Stimulated activated CD8-positive, alpha-beta memory T cell treated with anti-CD3 and anti-CD28 coated beads, Interleukin-12 subunit alpha, Interleukin-12 subunit beta, amount 100 ng/mL, for 1 hour (primary cell): Measurements from ENCODE around the gene THSD4.
"Not testable (repeated sequence)": the region's sequence is repeated elsewhere in the genome, so short reads cannot be mapped to it uniquely, and the experiment has no call there.

Experiments
- DNase-seq: peaks from one replicate; pipeline ENCODE4 v3.0.0-alpha.2; 2020; ENCODE audit warnings: low read depth

THSD4 gene

GRCh38 chr15:71385457-71385856 lies 270.2 kb downstream of the THSD4 start:
- no peak for DNase-seq

- DNase-seq: no peak
Measured at GRCh38 chr15:71386005-71386404, 270.7 kb downstream of the THSD4 start.

GRCh38 chr15:71386448-71387236 lies 271.4 kb downstream of the THSD4 start:
- no peak for DNase-seq

GRCh38 chr15:71387810-71388209 lies 272.5 kb downstream of the THSD4 start:
- DNase-seq: no peak

GRCh38 chr15:71390096-71390495 lies 274.8 kb downstream of the THSD4 start:
- DNase-seq: no peak

- DNase-seq: no peak
Measured at GRCh38 chr15:71391421-71392088, 276.3 kb downstream of the THSD4 start.

DNA sequence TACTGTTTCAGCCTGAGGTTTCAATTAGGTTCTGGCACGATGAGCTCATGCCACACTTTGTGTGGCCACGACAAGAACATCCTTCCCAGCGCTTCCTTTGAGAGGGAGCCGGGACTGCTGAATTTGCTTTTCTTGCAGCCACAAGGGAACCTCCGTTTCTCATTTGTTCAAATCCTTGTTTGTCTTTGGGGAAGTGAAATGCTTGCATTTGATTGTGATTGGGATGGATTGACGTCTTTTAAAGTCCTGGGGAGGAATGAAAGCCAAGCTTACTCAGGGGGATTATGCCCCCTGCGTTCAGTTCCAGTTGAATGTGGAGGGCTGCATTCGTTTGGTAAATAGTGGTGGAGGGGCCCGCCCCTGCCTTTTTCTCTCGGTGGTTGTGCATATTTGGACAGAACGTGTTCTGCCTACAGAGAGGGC lies 277.6 kb downstream of the THSD4 start:
- DNase-seq: no peak

DNA sequence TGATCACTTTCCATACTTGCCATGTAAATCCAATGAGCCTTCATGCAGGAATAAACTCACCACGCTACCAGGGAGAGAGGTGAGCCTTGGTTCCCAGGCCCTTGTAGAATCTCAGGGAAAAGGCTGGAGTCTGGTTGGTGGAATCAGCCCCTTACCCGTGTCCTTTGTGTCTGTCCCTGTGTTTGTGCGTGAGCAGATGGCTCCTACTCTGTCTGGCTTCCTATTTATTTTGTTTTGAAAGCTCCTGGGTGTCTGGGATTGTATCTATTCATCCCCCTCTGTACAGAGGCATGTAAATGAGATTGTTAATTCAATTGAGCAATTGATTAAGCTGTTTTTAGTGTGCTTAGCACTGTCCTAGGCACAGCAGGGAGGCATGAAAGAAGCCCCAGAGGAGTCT lies 278.1 kb downstream of the THSD4 start:
- DNase-seq: no peak

GRCh38 chr15:71396536-71397125 lies 281.4 kb downstream of the THSD4 start:
- no peak for DNase-seq

GRCh38 chr15:71397377-71397776 lies 282.1 kb downstream of the THSD4 start:
- no peak for DNase-seq

- no peak for DNase-seq
Measured at GRCh38 chr15:71400294-71400693, 285.0 kb downstream of the THSD4 start.

DNA sequence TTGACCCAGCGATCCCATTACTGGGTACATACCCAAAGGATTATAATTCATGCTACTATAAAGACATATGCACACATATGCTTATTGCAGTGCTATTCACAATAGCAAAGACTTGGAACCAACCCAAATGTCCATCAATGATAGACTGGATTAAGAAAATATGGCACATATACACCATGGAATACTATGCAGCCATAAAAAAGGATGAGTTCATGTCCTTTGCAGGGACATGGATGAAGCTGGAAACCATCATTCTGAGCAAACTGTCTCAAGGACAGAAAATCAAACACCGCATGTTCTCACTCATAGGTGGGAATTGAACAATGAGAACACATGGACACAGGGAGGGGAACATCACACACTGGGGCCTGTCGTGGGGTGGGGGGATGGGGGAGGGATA lies 286.5 kb downstream of the THSD4 start:
- DNase-seq: not testable (repeated sequence)

DNA sequence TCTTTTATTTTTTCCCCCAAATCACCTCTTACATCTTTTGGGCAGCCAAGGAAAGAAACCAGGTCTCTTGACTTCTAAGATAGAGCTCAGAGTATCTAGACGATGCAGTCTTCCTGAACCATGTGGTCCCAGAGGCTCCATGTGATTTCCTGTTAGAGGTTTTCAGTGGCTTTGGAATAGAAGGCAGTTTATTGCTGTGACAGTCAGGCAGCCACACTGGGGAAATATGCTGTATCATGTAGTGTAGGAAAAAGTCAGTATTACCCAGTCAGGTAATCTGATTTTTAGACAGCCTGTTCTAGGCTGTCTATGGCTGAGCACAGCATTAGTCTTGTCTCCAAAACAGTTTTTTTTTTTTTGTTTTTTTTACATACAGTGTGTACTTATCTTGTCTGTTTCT lies 294.3 kb downstream of the THSD4 start:
- no peak for DNase-seq

GRCh38 chr15:71410347-71410746 lies 295.1 kb downstream of the THSD4 start:
- DNase-seq: no peak

GRCh38 chr15:71411538-71412482 lies 296.5 kb downstream of the THSD4 start:
- no peak for DNase-seq

- no peak for DNase-seq
Measured at GRCh38 chr15:71413419-71413818, 298.1 kb downstream of the THSD4 start.

DNA sequence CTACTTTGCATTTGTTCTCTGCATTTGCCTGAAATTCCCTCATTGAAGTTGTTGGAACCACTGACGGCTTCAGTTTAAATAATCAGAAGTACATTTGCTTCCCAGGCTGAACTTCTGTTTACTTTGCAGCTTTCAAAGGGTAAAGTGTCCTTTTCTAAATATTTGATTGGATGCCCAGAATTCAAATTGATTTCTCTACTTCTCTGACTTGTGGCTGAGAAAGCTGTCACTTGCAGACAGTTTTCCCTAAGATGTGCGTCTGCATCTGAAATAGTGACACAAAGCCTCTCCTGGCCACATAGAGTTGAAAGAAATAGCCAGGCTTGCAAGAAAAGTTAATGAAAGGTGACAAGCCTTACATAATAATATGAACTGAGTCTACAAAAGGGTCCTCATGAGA lies 299.6 kb downstream of the THSD4 start:
- DNase-seq: no peak

DNA sequence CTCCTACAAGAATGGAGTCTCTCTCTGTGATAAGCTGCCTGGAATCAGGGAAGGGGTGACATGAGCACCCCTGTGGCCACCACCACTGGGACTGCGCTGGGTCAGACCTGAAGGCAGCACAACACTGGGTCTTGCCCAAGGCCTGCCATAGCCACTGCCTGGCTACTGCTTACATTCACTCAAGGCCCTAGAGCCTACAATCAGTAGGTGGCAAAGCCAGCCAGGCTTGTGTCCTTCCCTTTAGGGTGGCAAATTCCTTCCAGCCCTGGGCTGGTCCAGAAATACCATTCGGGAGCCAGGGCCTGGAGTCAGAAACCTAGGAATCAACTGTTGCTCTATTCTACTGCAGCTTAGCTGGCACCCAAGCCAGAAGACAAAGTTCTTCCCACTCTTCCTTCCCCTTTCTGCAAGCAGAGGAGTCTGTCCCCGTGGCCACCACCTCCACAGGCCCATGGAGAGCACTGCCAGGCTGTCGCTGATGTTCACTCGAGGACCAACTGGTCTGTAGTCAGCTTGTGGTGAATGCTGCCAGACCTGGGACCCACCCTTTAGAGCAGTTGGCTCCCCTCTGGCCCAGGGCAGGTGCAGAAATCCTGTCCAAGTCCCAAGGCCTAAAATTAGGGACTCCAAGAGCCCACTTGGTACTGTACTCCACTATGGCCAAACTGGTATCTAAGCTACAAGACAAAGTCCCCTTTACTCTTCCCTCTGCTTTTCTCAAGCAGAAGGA lies 307.4 kb downstream of the THSD4 start:
- DNase-seq: no peak

DNA sequence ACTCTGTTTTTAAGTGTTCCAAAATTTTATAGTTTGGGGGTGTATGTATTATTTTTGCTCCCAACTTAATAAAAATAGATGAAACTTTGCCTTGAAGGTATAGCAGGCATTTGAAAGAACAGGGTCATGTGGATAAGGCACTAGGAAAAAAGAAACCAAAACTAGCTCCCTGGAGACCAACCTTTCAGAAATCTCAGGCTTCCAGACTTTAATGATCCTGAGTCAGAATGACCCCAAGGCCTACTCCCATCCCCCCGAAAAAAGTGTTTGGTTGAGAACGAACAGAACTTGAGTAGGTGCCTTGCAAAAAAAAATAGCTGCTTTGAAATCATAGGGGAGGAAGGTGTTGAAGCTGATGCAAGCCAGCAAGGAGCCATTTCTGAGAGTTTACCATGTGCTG lies 309.5 kb downstream of the THSD4 start:
- DNase-seq: no peak

DNA sequence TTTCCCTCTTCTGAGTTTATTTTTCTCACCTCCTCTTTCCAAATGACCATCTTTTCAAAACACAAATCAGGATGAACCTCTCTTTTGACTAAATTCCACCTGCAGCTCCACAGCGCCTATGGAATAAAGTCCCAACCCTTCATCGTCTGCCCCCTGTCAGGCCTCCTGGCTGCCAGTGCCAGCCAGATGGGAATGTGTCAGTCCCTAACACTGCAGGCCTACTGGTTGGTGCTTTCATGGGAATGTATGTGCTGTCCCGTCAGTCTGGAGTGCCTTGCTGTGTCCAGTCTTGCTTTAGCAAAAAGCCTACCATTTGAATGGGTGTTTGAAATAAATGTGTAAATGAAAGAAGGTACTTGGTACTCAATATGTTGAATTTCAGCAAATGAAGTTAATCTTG lies 310.1 kb downstream of the THSD4 start:
- DNase-seq: no peak

DNA sequence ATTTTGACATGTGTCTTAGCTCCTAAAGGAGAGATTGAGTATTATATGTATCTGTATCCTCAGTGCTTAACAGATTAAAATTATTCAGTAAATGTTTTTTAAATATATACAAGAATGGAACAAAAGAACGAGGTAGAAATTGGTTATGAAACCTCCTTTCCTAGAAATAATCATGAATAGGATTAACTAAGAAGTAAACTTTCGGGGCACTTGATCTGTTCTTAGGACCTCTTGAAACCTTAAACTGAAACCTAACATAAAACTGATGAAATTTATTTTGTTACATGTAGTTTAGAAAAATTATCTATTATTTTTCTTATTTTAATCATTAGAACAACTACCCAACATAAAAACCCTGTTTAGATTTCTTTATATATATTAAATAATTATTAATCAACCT lies 311.5 kb downstream of the THSD4 start:
- DNase-seq: no peak

GRCh38 chr15:71430782-71431181 lies 315.5 kb downstream of the THSD4 start:
- DNase-seq: no peak
